K562 (cell line): Measurements from ENCODE around the gene PEAR1. TPM values are rescaled to one million over a fixed set of nuclear protein-coding genes. Genes with fewer than 3 reads are reported as not detected.

ENCODE experiments used
- ATAC-seq: fragments of 200-7000 bp; cut with Tn5 transposase; 3 replicates; pipeline ENCODE4 v1.9.1; 2020; ENCODE audit warnings: moderate library complexity
- BruUV-seq: library from RNA; stranded (reverse); fragments of 400-500 nt; replicated peaks from 2 replicates; lab custom pipeline; 2021; lab: Mats Ljungman, UMichigan
- CTCF ChIA-PET: fragments of 300-600 bp; formaldehyde crosslinking; extraction: SDS; loops from one replicate; lab custom pipeline; 2021; ENCODE audit warnings: low intra/inter-chr PET ratio; lab: Yijun Ruan, JAX
- POLR2A ChIA-PET: fragments of 300-600, 350-650 bp; sonication (Branson Sonifier 250); formaldehyde crosslinking; extraction: SDS; loops from one replicate; lab custom pipeline; 2021; ENCODE audit warnings: antibody characterized with exemption, inconsistent platforms; lab: Yijun Ruan, JAX
- DNase-seq, 4 experiments: peaks; one replicate each; pipeline versions ENCODE4 v3.0.0 to v3.0.0-alpha.2; 2011 to 2018; ENCODE audit warnings: low spot score in 3 of 4, mixed read lengths in 3 of 4; ENCODE audit errors: extremely low read depth in 1 of 4
- FAIRE-seq: peaks from 2 replicates; lab custom pipeline; 2011; peaks lifted over from hg19 to GRCh38; lab: Jason Lieb, UNC
- H2AFZ ChIP-seq: 2 replicates; pipeline ENCODE4 v1.6.0; 2011; ENCODE audit warnings: low read depth, low read length, control low read depth, inconsistent platforms
- H3K27ac ChIP-seq: fragments of 200-600 bp; 3 replicates; pipeline ENCODE4 v1.8.0; 2011; ENCODE audit warnings: low read depth, mild to moderate bottlenecking, control low read depth, inconsistent platforms, low read length, moderate library complexity, mixed read lengths; ENCODE audit errors: extremely low read depth
- H3K27me3 ChIP-seq, 2 experiments: fragments of 300-600 bp in 1 of 2; 2 replicates in 1 of 2; 3 replicates in 1 of 2; pipeline versions ENCODE4 v1.6.0 to v1.8.0; 2011; ENCODE audit warnings: inconsistent platforms in 2 of 2, low read length in 2 of 2, mild to moderate bottlenecking in 1 of 2, mixed read lengths in 1 of 2, moderate library complexity in 1 of 2; ENCODE audit not compliant: control insufficient read depth in 2 of 2, insufficient read depth in 2 of 2
- H3K36me3 ChIP-seq: fragments of 300-600 bp; 3 replicates; pipeline ENCODE4 v1.8.0; 2011; ENCODE audit warnings: mild to moderate bottlenecking, low read length, inconsistent platforms; ENCODE audit not compliant: control insufficient read depth, insufficient read depth
- H3K4me1 ChIP-seq, 2 experiments: fragments of 200-600 bp in 1 of 2; replicated peaks in 1 of 2; 2 replicates in 1 of 2; 3 replicates in 1 of 2; pipeline versions ENCODE4 v1.5.1 to v1.8.0; 2011; ENCODE audit warnings: inconsistent platforms in 2 of 2, low read length in 2 of 2, mild to moderate bottlenecking in 1 of 2, mixed read lengths in 1 of 2, moderate library complexity in 1 of 2; ENCODE audit not compliant: control insufficient read depth in 2 of 2, insufficient read depth in 2 of 2
- H3K4me2 ChIP-seq: 2 replicates; pipeline ENCODE4 v1.6.1; 2011; ENCODE audit warnings: low read length, control low read depth, inconsistent platforms, mixed read lengths; ENCODE audit not compliant: insufficient read depth
- H3K4me3 ChIP-seq: fragments of 200-600 bp; sonication (generic), shearing (Covaris generic); 2 replicates; pipeline ENCODE4 v1.5.1; 2016; ENCODE audit warnings: control low read depth, inconsistent platforms
- H3K79me2 ChIP-seq: fragments of 200-600 bp; 3 replicates; pipeline ENCODE4 v1.8.0; 2011; ENCODE audit warnings: low read length, inconsistent platforms; ENCODE audit not compliant: control insufficient read depth, insufficient read depth
- H3K9ac ChIP-seq, 2 experiments: 2 replicates each; pipeline versions ENCODE4 v1.6.0 to v1.6.1; 2011; ENCODE audit warnings: low read depth in 2 of 2, low read length in 2 of 2, control low read depth in 1 of 2, inconsistent platforms in 1 of 2, mild to moderate bottlenecking in 1 of 2, mixed read lengths in 1 of 2; ENCODE audit not compliant: insufficient read depth in 1 of 2
- H3K9me1 ChIP-seq: one replicate; pipeline ENCODE4 v1.6.0; 2011; ENCODE audit warnings: inconsistent platforms, mild to moderate bottlenecking, low read length, moderate library complexity; ENCODE audit not compliant: control insufficient read depth, insufficient read depth
- H3K9me3 ChIP-seq: replicated peaks from 2 replicates; pipeline ENCODE4 v1.5.1; 2011; ENCODE audit warnings: low read depth, low read length, inconsistent platforms; ENCODE audit not compliant: control insufficient read depth, insufficient read depth
- H4K20me1 ChIP-seq: replicated peaks from 2 replicates; pipeline ENCODE4 v1.6.1; 2011; ENCODE audit warnings: low read length, inconsistent platforms, mixed read lengths; ENCODE audit not compliant: control insufficient read depth, insufficient read depth
- ARID1B ChIP-seq: fragments of 450-650 bp; IDR thresholded peaks from 2 replicates; pipeline ENCODE4 v1.6.1; 2016; ENCODE audit warnings: antibody characterized with exemption, mild to moderate bottlenecking, inconsistent platforms
- CHD1 ChIP-seq: fragments of 200-600 bp; sonication (generic); IDR thresholded peaks from one replicate; pipeline ENCODE4 v1.6.1; 2012; ENCODE audit warnings: mild to moderate bottlenecking, moderate library complexity, low read length, inconsistent platforms
- CXXC5 ChIP-seq: fragments of 250-450 bp; sonication (Bioruptor Pico); IDR thresholded peaks from 2 replicates; pipeline ENCODE4 v1.8.0; 2022; ENCODE audit warnings: inconsistent platforms, mild to moderate bottlenecking, moderate library complexity
- FOXK2 ChIP-seq, 2 experiments: fragments of 450-650 bp; IDR thresholded peaks in 1 of 2; conservative IDR thresholded peaks in 1 of 2; 2 replicates each; pipeline ENCODE4 v1.6.1; 2016; ENCODE audit warnings: low read depth in 2 of 2, mild to moderate bottlenecking in 1 of 2
- LCOR ChIP-seq: sonication (generic); formaldehyde crosslinking; IDR thresholded peaks from 2 replicates; pipeline ENCODE4 v1.8.0; 2022; ENCODE audit warnings: mild to moderate bottlenecking, missing genetic modification reagents
- MAZ ChIP-seq, 2 experiments: fragments of 450-650 bp in 1 of 2; sonication (generic) in 1 of 2; formaldehyde crosslinking; IDR thresholded peaks in 1 of 2; conservative IDR thresholded peaks in 1 of 2; 2 replicates each; pipeline versions ENCODE4 v1.4.0 to v1.5.0; 2020; ENCODE audit warnings: mild to moderate bottlenecking in 1 of 2, missing genetic modification reagents in 1 of 2
- MNT ChIP-seq, 2 experiments: fragments of 450-650 bp; conservative IDR thresholded peaks; 2 replicates each; pipeline ENCODE4 v1.6.1; 2017; ENCODE audit warnings: mild to moderate bottlenecking in 2 of 2, moderate library complexity in 2 of 2
- NONO ChIP-seq, 2 experiments: fragments of 200-400 bp in 1 of 2; fragments of 450-650 bp in 1 of 2; formaldehyde crosslinking in 1 of 2; IDR thresholded peaks; 2 replicates each; pipeline ENCODE4 v1.6.1; 2017; ENCODE audit warnings: low read depth in 2 of 2, mild to moderate bottlenecking in 2 of 2, moderate library complexity in 2 of 2, low read length in 1 of 2
- PCBP1 ChIP-seq: fragments of 200-400 bp; formaldehyde crosslinking; IDR thresholded peaks from 2 replicates; pipeline ENCODE4 v1.6.1; 2018; ENCODE audit warnings: mild to moderate bottlenecking, low read depth, low read length; ENCODE audit not compliant: poor library complexity, severe bottlenecking
- POLR2G ChIP-seq: fragments of 200-400 bp; formaldehyde crosslinking; IDR thresholded peaks from 2 replicates; pipeline ENCODE4 v1.6.1; 2017; ENCODE audit warnings: low read depth, mild to moderate bottlenecking, antibody characterized with exemption, low read length, moderate library complexity
- PRDM10 ChIP-seq: fragments of 450-650 bp; IDR thresholded peaks from 2 replicates; pipeline ENCODE4 v1.6.1; 2018; ENCODE audit not compliant: partially characterized antibody
- SRF ChIP-seq, 2 experiments: fragments of 250-450, 450-650 bp in 1 of 2; sonication (Bioruptor Pico) in 1 of 2; sonication (generic) in 1 of 2; formaldehyde crosslinking; IDR thresholded peaks; 2 replicates each; pipeline versions ENCODE4 v1.5.0 to v1.5.1; 2020 to 2022; ENCODE audit warnings: mild to moderate bottlenecking in 1 of 2, missing genetic modification reagents in 1 of 2
- TFAP4 ChIP-seq: sonication (generic); formaldehyde crosslinking; IDR thresholded peaks from 2 replicates; pipeline ENCODE4 v1.8.0; 2022; ENCODE audit warnings: missing genetic modification reagents, mild to moderate bottlenecking, moderate library complexity, borderline replicate concordance
- WGBS: fragments of 100-300 bp; shearing (Covaris generic); methylation state at CpG from one replicate; pipeline ENCODE4 v1.1.6; 2016; ENCODE audit warnings: low coverage, mixed read lengths; ENCODE audit not compliant: insufficient coverage; ENCODE audit errors: missing lambda C conversion rate; 5-methylcytosine and 5-hydroxymethylcytosine counted together
- in situ Hi-C: fragments of 300-500 bp; cut with MboI; formaldehyde crosslinking; loops from 4 replicates; pipeline ENCODE4 v1.15.0; 2018; ENCODE audit warnings: inconsistent platforms, mixed read lengths
- intact Hi-C: fragments of 100-400 bp; cut with micrococcal nuclease; formaldehyde crosslinking; loops from 2 replicates; pipeline ENCODE4 v1.14.2; 2022
- polyA plus RNA-seq, 8 experiments: library from polyadenylated mRNA; depleted of rRNA in 4 of 8; stranded (reverse) in 5 of 8; unstranded in 3 of 8; fragments of >200 nt; fragmentation: Nextera tagmentation in 2 of 8; fragmentation: Illumina TruSeq in 1 of 8; extraction: Ambion mirVana in 2 of 8; extraction: Trizol in 1 of 8; gene quantifications; 2 replicates each; pipeline versions ENCODE4 v1.2.1 to v1.2.3, GENCODE V29; 2011 to 2014; ENCODE audit warnings: inconsistent platforms in 1 of 8, missing spikeins in 1 of 8
- total RNA-seq, 7 experiments: library from RNA; depleted of rRNA in 6 of 7; stranded (reverse); fragments of >200 nt in 6 of 7; fragmentation: Illumina TruSeq in 2 of 7; extraction: Trizol in 2 of 7; gene quantifications; 2 replicates each; pipeline versions ENCODE4 v1.2.1 to v1.2.3, GENCODE V29; 2011 to 2021; ENCODE audit warnings: low replicate concordance in 1 of 7

The PEAR1 gene
- total and polyA plus RNA-seq, 9 of the 15 experiments (the other 6 are each of a cell fraction or from before 2014, with no cell fraction given), result 0.87 to 13.9 (median 6.1) TPM

DNA sequence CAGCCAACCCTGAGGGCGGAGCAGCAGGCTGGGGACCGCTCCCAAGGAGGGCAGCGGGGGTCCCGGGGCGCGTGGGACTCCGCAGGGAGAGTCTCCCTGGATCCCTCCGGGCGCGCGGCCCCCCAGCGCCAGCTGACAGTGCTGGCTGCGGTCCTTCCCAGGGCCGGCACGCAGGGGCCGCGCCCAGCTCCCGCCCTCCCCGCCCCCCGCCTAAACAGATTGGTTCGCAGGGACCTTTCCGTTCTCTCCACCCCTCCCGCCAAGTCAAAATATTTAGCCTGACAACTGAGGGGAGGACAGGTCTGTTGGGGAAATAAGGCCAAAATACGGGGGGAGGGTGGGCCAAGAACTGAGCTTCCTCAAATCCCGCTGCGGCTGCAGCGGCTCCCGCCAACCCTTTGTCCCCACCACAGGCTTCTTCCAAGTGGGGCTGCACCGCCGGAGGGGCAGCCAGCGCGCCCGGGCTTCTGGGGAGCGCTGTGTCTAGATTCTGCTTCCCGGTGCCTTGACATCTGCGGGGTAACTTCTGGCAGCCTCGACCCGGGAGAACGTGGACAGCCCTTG lies 34.5 kb upstream of the PEAR1 start, which contains the start of gene INSRR:
Gene INSRR (minus strand): TSS at position 159 of the 564 bp plus-strand sequence. CDS start 496 bp downstream, outside the sequence.
- 6% methylated on average over 28 of the region's 39 CpGs for WGBS
- ATAC-seq (peak; percentile 39), FAIRE-seq (no peak), DNase-seq (peak; percentile 69 to 76 (median 74))
- in situ Hi-C loops, result no loop called here
- H4K20me1 ChIP-seq, result no peaks in the 10 kb centered on the region
- CTCF ChIA-PET, result interaction anchor here (2.1 to 3.3 kb wide), 3 partner anchors 21 to 133 kb away, joined by 18 to 31 read pairs (median 24); no protein-coding TSS in a partner anchor
- H3K27me3 ChIP-seq, result no peaks in the 10 kb centered on the region
- no peaks in the 10 kb centered on the region for H3K9me3 ChIP-seq
- H3K9ac ChIP-seq, result peak within 1 kb of the TSS; percentile 30 to 78; a peak in 3 of 4 replicates
- intact Hi-C loops, result no loop called here
- no peak within 1 kb of the TSS; the same call in 2 of the 3 replicates for H3K27ac ChIP-seq
- H3K9me1 ChIP-seq, result no peaks in the 10 kb centered on the region
- H3K4me1 ChIP-seq, result peaks cover 64 to 73% of the 10 kb centered on the region in 2 experiments
- BruUV-seq, result no TSS peak
- POLR2A ChIA-PET, result interaction anchor here (0.5 to 2.3 kb wide), 10 partner anchors 9 to 508 kb away, joined by 3 to 17 read pairs (median 6); partner anchors contain the start of genes ISG20L2 and METTL25B
- peak within 1 kb of the TSS; percentile 86 for H2AFZ ChIP-seq
- peaks cover 22% of the 10 kb centered on the region; the same call in 2 of the 3 replicates for H3K79me2 ChIP-seq
- H3K36me3 ChIP-seq, result no peaks in the 10 kb centered on the region
- H3K4me2 ChIP-seq, result peak within 1 kb of the TSS; percentile 90
- peak within 1 kb of the TSS; percentile 34 for H3K4me3 ChIP-seq
- TF ChIP-seq PRDM10 (peak; percentile 88), CHD1 (peak; percentile 55), ARID1B (no peak), POLR2G (peak; percentile 47), PCBP1 (peak; percentile 56), SRF (CRISPR knock-in tag; IDR thresholded peaks at IDR 0.05) (0 out of 4 replicates have a peak, but pooled peaks of 1 of the 2 experiments have one; percentile 9), TFAP4 (peak; percentile 80), MNT (conservative IDR thresholded peaks at IDR 0.05) (peak in 1 of 2 experiments; percentile 50; a peak in 2 of 4 replicates), FOXK2 (conservative IDR thresholded peaks at IDR 0.05 in 1 of 2, IDR thresholded peaks at IDR 0.05 in 1 of 2; ENCODE audit: low read depth in 2 of 2) (0 out of 4 replicates have a peak, but pooled peaks of 1 of the 2 experiments have one; percentile 6), NONO (IDR thresholded peaks at IDR 0.05; ENCODE audit: low read depth in 2 of 2, low read length in 1 of 2) (0 out of 4 replicates have a peak, but pooled peaks of 1 of the 2 experiments have one; percentile 15), CXXC5 (CRISPR knock-in tag) (0 out of 2 replicates have a peak, but pooled peaks have one; percentile 45), MAZ (CRISPR knock-in tag; conservative IDR thresholded peaks at IDR 0.05 in 1 of 2, IDR thresholded peaks at IDR 0.05 in 1 of 2) (peak in 1 of 2 experiments; percentile 57; a peak in 1 of 4 replicates), LCOR (CRISPR knock-in tag) (0 out of 2 replicates have a peak, but pooled peaks have one; percentile 40)
